HepG2 (cell line): ENCODE measurements around the gene HELZ. TPM values are rescaled to one million over a fixed set of nuclear protein-coding genes. Genes with fewer than 3 reads are reported as not detected.

Experiments
- ATF4 ChIP-seq, 2 experiments: fragments of 450-650 bp in 1 of 2; sonication (generic) in 1 of 2; formaldehyde crosslinking; IDR thresholded peaks; 2 replicates each; pipeline versions ENCODE4 v1.5.0 to v1.8.0; 2020 to 2022; ENCODE audit warnings: mild to moderate bottlenecking in 1 of 2, missing genetic modification reagents in 1 of 2
- BRD4 ChIP-seq: sonication (generic); formaldehyde crosslinking; IDR thresholded peaks from 2 replicates; pipeline ENCODE4 v1.4.0; 2020; ENCODE audit warnings: missing genetic modification reagents
- HMG20B ChIP-seq: conservative IDR thresholded peaks from 2 replicates; pipeline ENCODE4 v1.6.1; 2016; ENCODE audit warnings: missing genetic modification reagents, missing compliant biosample characterization
- HNF4G ChIP-seq, 2 experiments: sonication (generic) in 1 of 2; formaldehyde crosslinking in 1 of 2; IDR thresholded peaks; 2 replicates each; pipeline versions ENCODE4 v1.4.0 to v1.6.1; 2011 to 2020; ENCODE audit warnings: borderline replicate concordance in 2 of 2, low read depth in 2 of 2, mild to moderate bottlenecking in 2 of 2, low read length in 1 of 2, missing genetic modification reagents in 1 of 2, moderate library complexity in 1 of 2
- PATZ1 ChIP-seq: sonication (generic); formaldehyde crosslinking; IDR thresholded peaks from 2 replicates; pipeline ENCODE4 v1.4.0; 2020; ENCODE audit warnings: missing genetic modification reagents
- PBX2 ChIP-seq: IDR thresholded peaks from 2 replicates; pipeline ENCODE4 v1.6.1; 2016; ENCODE audit warnings: control low read depth
- PHF8 ChIP-seq: sonication (generic); formaldehyde crosslinking; IDR thresholded peaks from 2 replicates; pipeline ENCODE4 v1.5.0; 2020; ENCODE audit warnings: missing genetic modification reagents
- RFXANK ChIP-seq: IDR thresholded peaks from 2 replicates; pipeline ENCODE4 v1.6.1; 2016
- SIN3A ChIP-seq: IDR thresholded peaks from 2 replicates; pipeline ENCODE4 v1.6.1; 2011; ENCODE audit warnings: low read depth, mild to moderate bottlenecking, control low read depth, low read length, borderline replicate concordance
- SKI ChIP-seq: fragments of 450-650 bp; IDR thresholded peaks from one replicate; pipeline ENCODE4 v1.6.1; 2018; ENCODE audit warnings: mild to moderate bottlenecking; ENCODE audit not compliant: partially characterized antibody
- SMAD1 ChIP-seq: sonication (generic); formaldehyde crosslinking; IDR thresholded peaks from 2 replicates; pipeline ENCODE4 v1.4.0; 2020; ENCODE audit warnings: missing genetic modification reagents, low read depth, mild to moderate bottlenecking, borderline replicate concordance
- SRF ChIP-seq: IDR thresholded peaks from 2 replicates; pipeline ENCODE4 v1.6.1; 2011; ENCODE audit warnings: mild to moderate bottlenecking, low read depth, low read length, moderate library complexity
- TCF7L2 ChIP-seq: IDR thresholded peaks from 2 replicates; pipeline ENCODE4 v1.6.1; 2011; ENCODE audit warnings: mild to moderate bottlenecking, low read depth, low read length, moderate library complexity
- USF2 ChIP-seq, 2 experiments: sonication (generic) in 1 of 2; formaldehyde crosslinking in 1 of 2; IDR thresholded peaks; 2 replicates each; pipeline versions ENCODE4 v1.5.1 to v1.6.1; 2011 to 2020; ENCODE audit warnings: borderline replicate concordance in 1 of 2, low read depth in 1 of 2, low read length in 1 of 2, mild to moderate bottlenecking in 1 of 2, missing genetic modification reagents in 1 of 2, moderate library complexity in 1 of 2
- ZNF136 ChIP-seq: sonication (generic); formaldehyde crosslinking; IDR thresholded peaks from 2 replicates; pipeline ENCODE4 v1.8.1; 2022; ENCODE audit warnings: low read depth, mild to moderate bottlenecking, moderate library complexity, missing genetic modification reagents
- ZNF34 ChIP-seq: sonication (generic); formaldehyde crosslinking; IDR thresholded peaks from 2 replicates; pipeline ENCODE4 v1.4.0; 2020; ENCODE audit warnings: mild to moderate bottlenecking, missing genetic modification reagents, borderline replicate concordance
- ZNF549 ChIP-seq: sonication (generic); formaldehyde crosslinking; IDR thresholded peaks from 2 replicates; pipeline ENCODE4 v1.5.0; 2020; ENCODE audit warnings: missing genetic modification reagents
- ZNF607 ChIP-seq: sonication (generic); formaldehyde crosslinking; IDR thresholded peaks from 2 replicates; pipeline ENCODE4 v1.5.1; 2020; ENCODE audit warnings: missing genetic modification reagents, mild to moderate bottlenecking, borderline replicate concordance
- ZNF703 ChIP-seq: sonication (generic); formaldehyde crosslinking; IDR thresholded peaks from 2 replicates; pipeline ENCODE4 v1.5.1; 2020; ENCODE audit warnings: missing genetic modification reagents, mild to moderate bottlenecking, moderate library complexity, borderline replicate concordance
- ZNF775 ChIP-seq: sonication (generic); formaldehyde crosslinking; IDR thresholded peaks from 2 replicates; pipeline ENCODE4 v1.4.0; 2020; ENCODE audit warnings: missing genetic modification reagents, mild to moderate bottlenecking, moderate library complexity, borderline replicate concordance
- ZNF776 ChIP-seq: sonication (generic); formaldehyde crosslinking; IDR thresholded peaks from 2 replicates; pipeline ENCODE4 v1.4.0; 2020; ENCODE audit warnings: mild to moderate bottlenecking, missing genetic modification reagents
- polyA plus RNA-seq, 8 experiments: library from polyadenylated mRNA; depleted of rRNA in 3 of 8; stranded (reverse) in 7 of 8; unstranded in 1 of 8; fragments of >200 nt; fragmentation: Illumina TruSeq in 4 of 8; extraction: Trizol in 4 of 8; gene quantifications; 2 replicates each; pipeline versions ENCODE4 v1.2.1 to v1.2.3, GENCODE V29; 2011 to 2016; ENCODE audit warnings: low read depth in 4 of 8, missing spikeins in 1 of 8, mixed read lengths in 1 of 8; ENCODE audit not compliant: insufficient read depth in 1 of 8
- total RNA-seq, 5 experiments: library from RNA; depleted of rRNA; stranded (reverse); fragments of >200 nt; fragmentation: Illumina TruSeq; extraction: Trizol; gene quantifications; 2 replicates each; pipeline ENCODE4 v1.2.3, GENCODE V29; 2016; ENCODE audit warnings: low read depth in 1 of 5

Gene HELZ
- total and polyA plus RNA-seq, 2 of the 13 experiments (the other 11 are each of a cell fraction or from before 2014, with no cell fraction given), result 35.3 to 52.4 TPM

- TF ChIP-seq ATF4 (CRISPR knock-in tag; IDR thresholded peaks at IDR 0.05), result no peak
- TF ChIP-seq SMAD1 (CRISPR knock-in tag), result no peak
- peak; percentile 90 for TF ChIP-seq PATZ1 (CRISPR knock-in tag)
- TF ChIP-seq HMG20B, result no peak
- TF ChIP-seq ZNF607 (CRISPR knock-in tag), result peak; percentile 73; the same call in 1 of the 2 replicates
- TF ChIP-seq PBX2 (CRISPR knock-in tag), result no peak
- TF ChIP-seq SRF, result no peak
- peak; percentile 81; the same call in 1 of the 2 replicates for TF ChIP-seq ZNF775 (CRISPR knock-in tag)
- TF ChIP-seq SKI, result peak; percentile 36
- no peak for TF ChIP-seq ZNF549 (CRISPR knock-in tag)
- TF ChIP-seq ZNF703 (CRISPR knock-in tag), result no peak; the same call in 1 of the 2 replicates
- 0 out of 2 replicates have a peak, but pooled peaks have one; percentile 69 for TF ChIP-seq ZNF136 (CRISPR knock-in tag)
- no peak; the same call in 1 of the 2 replicates for TF ChIP-seq PHF8 (CRISPR knock-in tag)
- peak; percentile 74 for TF ChIP-seq HNF4G (IDR thresholded peaks at IDR 0.05; ENCODE audit: borderline replicate concordance, low read depth, low read length)
- TF ChIP-seq HNF4G (CRISPR knock-in tag; IDR thresholded peaks at IDR 0.05; ENCODE audit: borderline replicate concordance, low read depth), result no peak
- no peak for TF ChIP-seq BRD4 (CRISPR knock-in tag)
- TF ChIP-seq SIN3A, result peak; percentile 85
- TF ChIP-seq ZNF34 (CRISPR knock-in tag), result no peak; the same call in 1 of the 2 replicates
- TF ChIP-seq RFXANK (CRISPR knock-in tag), result no peak; the same call in 1 of the 2 replicates
- TF ChIP-seq ZNF776 (CRISPR knock-in tag), result no peak
- TF ChIP-seq TCF7L2, result no peak
- TF ChIP-seq USF2 (IDR thresholded peaks at IDR 0.05; ENCODE audit: low read depth, low read length), result no peak
- no peak; the same call in 1 of the 2 replicates for TF ChIP-seq USF2 (CRISPR knock-in tag; IDR thresholded peaks at IDR 0.05; ENCODE audit: borderline replicate concordance)
Observed at GRCh38 chr17:67245073-67245693, at the start of gene HELZ (continued).
